ENCODE measurements around the gene SCN4B. TPM values are rescaled to one million over a fixed set of nuclear protein-coding genes. Genes with fewer than 3 reads are reported as not detected.

SCN4B gene
- total and polyA plus RNA-seq, 4 donors: 0.05 to 0.67 (median 0.42) TPM; not detected in 1

DNA sequence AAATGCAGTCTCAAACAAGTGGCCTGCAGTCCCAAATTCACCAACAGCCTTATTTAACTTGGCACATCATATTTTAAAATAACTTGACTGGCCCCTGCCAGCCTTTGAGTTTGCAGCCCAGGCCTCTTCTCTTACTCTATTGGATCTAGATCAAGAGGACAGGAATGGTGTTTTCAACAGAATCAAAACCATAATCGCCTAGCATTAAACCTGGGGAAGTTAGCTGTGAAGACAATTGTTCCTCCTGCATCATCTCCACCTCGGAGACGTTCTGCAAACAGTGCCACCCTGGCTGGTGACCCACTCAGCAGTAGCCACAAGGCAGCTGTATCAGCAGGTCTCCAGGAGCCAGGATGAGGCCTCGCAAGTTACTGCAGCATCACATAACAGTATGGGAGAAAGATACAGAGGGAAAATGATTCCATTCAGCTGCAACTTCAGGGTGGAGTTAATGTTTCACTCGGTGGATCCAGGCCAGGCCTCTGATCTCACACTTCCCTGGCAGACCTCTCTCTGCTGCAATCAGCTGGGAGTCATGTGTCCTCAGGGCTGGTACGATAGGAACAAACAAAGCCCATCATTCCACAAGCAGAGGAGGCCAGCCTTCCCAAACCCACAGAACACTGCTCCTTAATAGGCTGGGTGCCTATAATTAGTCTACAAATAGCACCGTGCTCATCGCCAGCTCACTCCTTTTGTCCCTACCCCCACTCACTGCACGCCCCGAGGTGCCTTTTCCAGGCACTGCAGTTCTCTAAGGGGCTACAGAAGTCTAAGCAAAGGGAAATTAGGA is 42.4 kb upstream of the SCN4B start (continued):
- TF ChIP-seq, protein P1, sequence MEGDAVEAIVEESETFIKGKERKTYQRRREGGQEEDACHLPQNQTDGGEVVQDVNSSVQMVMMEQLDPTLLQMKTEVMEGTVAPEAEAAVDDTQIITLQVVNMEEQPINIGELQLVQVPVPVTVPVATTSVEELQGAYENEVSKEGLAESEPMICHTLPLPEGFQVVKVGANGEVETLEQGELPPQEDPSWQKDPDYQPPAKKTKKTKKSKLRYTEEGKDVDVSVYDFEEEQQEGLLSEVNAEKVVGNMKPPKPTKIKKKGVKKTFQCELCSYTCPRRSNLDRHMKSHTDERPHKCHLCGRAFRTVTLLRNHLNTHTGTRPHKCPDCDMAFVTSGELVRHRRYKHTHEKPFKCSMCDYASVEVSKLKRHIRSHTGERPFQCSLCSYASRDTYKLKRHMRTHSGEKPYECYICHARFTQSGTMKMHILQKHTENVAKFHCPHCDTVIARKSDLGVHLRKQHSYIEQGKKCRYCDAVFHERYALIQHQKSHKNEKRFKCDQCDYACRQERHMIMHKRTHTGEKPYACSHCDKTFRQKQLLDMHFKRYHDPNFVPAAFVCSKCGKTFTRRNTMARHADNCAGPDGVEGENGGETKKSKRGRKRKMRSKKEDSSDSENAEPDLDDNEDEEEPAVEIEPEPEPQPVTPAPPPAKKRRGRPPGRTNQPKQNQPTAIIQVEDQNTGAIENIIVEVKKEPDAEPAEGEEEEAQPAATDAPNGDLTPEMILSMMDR (IDR thresholded peaks at IDR 0.05; ENCODE audit: low read depth, low read length, missing input control): no peak
- TF ChIP-seq FOXA2 (IDR thresholded peaks at IDR 0.05): peak; percentile 62
- TF ChIP-seq, protein P2, sequence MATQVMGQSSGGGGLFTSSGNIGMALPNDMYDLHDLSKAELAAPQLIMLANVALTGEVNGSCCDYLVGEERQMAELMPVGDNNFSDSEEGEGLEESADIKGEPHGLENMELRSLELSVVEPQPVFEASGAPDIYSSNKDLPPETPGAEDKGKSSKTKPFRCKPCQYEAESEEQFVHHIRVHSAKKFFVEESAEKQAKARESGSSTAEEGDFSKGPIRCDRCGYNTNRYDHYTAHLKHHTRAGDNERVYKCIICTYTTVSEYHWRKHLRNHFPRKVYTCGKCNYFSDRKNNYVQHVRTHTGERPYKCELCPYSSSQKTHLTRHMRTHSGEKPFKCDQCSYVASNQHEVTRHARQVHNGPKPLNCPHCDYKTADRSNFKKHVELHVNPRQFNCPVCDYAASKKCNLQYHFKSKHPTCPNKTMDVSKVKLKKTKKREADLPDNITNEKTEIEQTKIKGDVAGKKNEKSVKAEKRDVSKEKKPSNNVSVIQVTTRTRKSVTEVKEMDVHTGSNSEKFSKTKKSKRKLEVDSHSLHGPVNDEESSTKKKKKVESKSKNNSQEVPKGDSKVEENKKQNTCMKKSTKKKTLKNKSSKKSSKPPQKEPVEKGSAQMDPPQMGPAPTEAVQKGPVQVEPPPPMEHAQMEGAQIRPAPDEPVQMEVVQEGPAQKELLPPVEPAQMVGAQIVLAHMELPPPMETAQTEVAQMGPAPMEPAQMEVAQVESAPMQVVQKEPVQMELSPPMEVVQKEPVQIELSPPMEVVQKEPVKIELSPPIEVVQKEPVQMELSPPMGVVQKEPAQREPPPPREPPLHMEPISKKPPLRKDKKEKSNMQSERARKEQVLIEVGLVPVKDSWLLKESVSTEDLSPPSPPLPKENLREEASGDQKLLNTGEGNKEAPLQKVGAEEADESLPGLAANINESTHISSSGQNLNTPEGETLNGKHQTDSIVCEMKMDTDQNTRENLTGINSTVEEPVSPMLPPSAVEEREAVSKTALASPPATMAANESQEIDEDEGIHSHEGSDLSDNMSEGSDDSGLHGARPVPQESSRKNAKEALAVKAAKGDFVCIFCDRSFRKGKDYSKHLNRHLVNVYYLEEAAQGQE (IDR thresholded peaks at IDR 0.05): peak; percentile 74

DNA sequence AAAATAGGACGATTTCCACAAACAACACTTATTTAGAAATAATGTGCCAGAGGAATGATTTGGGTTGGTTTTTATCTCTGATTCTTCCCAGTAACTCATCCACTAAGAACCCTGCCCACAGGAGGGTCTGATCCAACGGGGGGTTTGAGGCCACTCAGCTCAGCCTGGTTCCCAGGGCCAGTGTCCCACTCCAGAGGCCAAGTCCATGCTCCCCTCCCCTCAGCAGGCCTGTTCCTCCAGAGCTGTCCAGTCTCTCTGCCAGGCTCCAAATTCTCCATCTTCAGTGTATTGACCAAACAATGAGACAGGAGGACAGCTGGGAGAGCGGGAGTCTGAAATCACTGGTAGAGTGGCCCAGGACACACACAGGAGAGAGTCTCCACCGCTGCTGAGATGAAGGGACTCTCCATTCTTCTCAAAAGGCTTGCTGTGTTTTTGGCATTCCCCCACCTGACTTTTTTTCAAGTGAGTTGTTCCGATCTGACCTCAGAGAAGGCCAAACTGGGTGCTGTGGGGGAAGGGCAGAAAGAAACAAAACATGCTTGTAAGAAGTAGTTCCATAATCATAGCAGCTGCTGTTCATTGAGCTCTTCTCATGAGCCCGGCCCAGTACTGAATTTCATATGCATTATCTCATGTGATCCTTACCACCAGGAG is 41.4 kb upstream of the SCN4B start:
- TF ChIP-seq NR2F2 (IDR thresholded peaks at IDR 0.05) (no peak), FOXA2 (IDR thresholded peaks at IDR 0.05) (no peak), JUND (IDR thresholded peaks at IDR 0.05) (no peak), RXRA (IDR thresholded peaks at IDR 0.05) (no peak), HNF4G (IDR thresholded peaks at IDR 0.05) (no peak), EGR1 (IDR thresholded peaks at IDR 0.05; ENCODE audit: low read depth in 2 of 2) (no peak), FOXA1 (IDR thresholded peaks at IDR 0.05) (no peak), TAF1 (conservative IDR thresholded peaks at IDR 0.05) (no peak), HNF4A (conservative IDR thresholded peaks at IDR 0.05) (no peak), GABPA (IDR thresholded peaks at IDR 0.05 in 1 of 2, conservative IDR thresholded peaks at IDR 0.05 in 1 of 2) (no peak), RAD21 (IDR thresholded peaks at IDR 0.05) (no peak), YY1 (IDR thresholded peaks at IDR 0.05) (no peak), SP1 (IDR thresholded peaks at IDR 0.05) (no peak)
- TF ChIP-seq, protein P2 (IDR thresholded peaks at IDR 0.05): no peak
- TF ChIP-seq, protein P1 (IDR thresholded peaks at IDR 0.05; ENCODE audit: low read depth, low read length, missing input control): no peak
- TF ChIP-seq, protein P3, sequence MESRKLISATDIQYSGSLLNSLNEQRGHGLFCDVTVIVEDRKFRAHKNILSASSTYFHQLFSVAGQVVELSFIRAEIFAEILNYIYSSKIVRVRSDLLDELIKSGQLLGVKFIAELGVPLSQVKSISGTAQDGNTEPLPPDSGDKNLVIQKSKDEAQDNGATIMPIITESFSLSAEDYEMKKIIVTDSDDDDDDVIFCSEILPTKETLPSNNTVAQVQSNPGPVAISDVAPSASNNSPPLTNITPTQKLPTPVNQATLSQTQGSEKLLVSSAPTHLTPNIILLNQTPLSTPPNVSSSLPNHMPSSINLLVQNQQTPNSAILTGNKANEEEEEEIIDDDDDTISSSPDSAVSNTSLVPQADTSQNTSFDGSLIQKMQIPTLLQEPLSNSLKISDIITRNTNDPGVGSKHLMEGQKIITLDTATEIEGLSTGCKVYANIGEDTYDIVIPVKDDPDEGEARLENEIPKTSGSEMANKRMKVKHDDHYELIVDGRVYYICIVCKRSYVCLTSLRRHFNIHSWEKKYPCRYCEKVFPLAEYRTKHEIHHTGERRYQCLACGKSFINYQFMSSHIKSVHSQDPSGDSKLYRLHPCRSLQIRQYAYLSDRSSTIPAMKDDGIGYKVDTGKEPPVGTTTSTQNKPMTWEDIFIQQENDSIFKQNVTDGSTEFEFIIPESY (IDR thresholded peaks at IDR 0.05): no peak
- TF ChIP-seq, protein P4, sequence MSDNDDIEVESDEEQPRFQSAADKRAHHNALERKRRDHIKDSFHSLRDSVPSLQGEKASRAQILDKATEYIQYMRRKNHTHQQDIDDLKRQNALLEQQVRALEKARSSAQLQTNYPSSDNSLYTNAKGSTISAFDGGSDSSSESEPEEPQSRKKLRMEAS (IDR thresholded peaks at IDR 0.05): no peak
- TF ChIP-seq, protein P5, sequence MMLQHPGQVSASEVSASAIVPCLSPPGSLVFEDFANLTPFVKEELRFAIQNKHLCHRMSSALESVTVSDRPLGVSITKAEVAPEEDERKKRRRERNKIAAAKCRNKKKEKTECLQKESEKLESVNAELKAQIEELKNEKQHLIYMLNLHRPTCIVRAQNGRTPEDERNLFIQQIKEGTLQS (IDR thresholded peaks at IDR 0.05): no peak
- no peak for DNase-seq (ENCODE audit: low spot score)
- Histone ChIP-seq H3K27me3 (ENCODE audit: control insufficient read depth in 4 of 4, insufficient read depth in 4 of 4, low read length in 3 of 4) (no peaks in the 10 kb centered on the region), H3K9ac (ENCODE audit: low read depth in 1 of 2, low read length in 2 of 2) (no peak overlapping the region), H3K36me3 (ENCODE audit: control insufficient read depth in 4 of 4, insufficient read depth in 3 of 4, low read depth in 1 of 4, low read length in 3 of 4) (no peaks in the 10 kb centered on the region), H3K27ac (ENCODE audit: low read depth in 1 of 2, low read length in 2 of 2) (peak overlapping the region in 1 of 2 donors; percentile 81), H3K4me1 (ENCODE audit: control insufficient read depth in 4 of 4, insufficient read depth in 4 of 4, low read length in 3 of 4) (peaks cover 13 to 34% (median 24%) of the 10 kb centered on the region in 4 donors), H3K9me3 (ENCODE audit: control insufficient read depth in 4 of 4, low read length in 3 of 4) (peaks cover 0 to 2% (median 0%) of the 10 kb centered on the region in 4 donors), H3K4me3 (ENCODE audit: low read depth in 1 of 3, low read length in 3 of 3) (no peak overlapping the region)
- WGBS: 72% methylated on average over 6 of the region's 6 CpGs
